Measurements from ENCODE around the gene PLD1.

The PLD1 gene

DNA sequence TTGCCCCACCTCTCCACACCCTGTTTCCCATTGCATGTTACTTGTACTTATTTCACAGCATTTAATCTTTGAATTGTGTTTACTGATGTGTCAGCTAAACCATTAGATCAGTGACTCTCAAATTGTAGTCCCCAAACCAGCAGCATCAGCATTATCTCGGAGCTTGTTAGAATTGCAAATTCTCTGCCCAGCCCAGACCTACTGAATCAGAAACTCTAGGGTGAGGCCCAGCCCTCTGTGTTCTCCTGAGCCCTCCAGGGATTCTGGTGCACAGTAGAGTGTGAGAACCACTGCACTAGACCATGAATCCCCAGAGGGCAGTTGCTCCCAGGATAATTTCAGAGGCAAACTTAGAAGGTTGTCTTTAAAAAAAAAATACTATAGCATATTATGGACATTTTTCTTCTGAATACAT lies 13.0 kb downstream of the PLD1 start:
- DNase-seq (ENCODE audit: low read depth in 2 of 2, low spot score in 1 of 2), result no peak

DNA sequence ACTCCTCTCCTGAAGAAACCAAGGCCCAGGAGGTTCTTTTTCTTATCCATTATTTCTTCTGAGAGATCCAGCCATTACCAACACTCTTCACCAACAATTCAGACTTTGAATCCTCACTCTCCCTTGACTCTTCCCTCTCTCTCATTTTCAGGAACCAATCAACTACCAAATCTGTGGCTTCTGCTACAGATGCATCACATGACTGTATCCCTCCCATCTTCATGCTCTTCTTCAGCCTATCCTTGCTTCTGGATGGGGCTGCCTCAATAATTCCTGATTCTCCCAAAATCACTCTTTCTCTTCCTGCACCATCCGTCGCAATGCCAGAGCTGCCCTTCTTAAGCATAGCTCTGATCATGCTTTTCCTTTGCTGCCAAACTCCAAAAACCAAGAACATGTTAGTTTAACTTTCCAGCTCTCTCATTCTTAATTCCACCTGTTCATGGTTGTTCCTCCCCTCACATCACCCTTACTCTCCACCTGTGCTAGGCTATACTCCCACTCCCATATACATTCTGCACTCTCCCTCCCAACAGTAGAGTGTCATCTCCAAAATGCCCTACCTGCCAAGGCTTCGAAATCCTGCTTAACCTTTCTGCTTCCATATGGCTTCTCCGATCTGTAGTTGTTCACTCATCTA lies 13.5 kb downstream of the PLD1 start:
- DNase-seq (ENCODE audit: low read depth in 2 of 2, low spot score in 1 of 2), result no peak

DNA sequence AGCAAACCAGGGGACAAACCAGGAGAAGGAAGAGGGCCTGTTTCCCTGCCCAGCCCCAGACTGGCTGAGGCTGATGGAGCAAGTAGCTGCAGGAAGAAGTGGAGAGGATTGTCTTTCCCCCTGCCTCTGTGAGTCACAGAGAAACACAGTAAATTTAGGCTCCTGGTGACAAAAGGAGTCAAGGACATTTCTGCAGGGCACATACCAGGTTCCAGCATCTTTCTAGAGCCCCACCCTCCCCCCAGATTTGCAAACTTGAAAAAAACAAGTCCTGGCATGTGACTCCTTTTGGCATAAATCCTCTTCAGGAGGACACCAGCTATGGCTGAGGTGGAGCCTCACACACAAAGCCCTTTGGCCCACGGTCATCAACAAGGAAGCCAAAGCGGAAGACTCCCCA lies 17.8 kb downstream of the PLD1 start:
- no peak for DNase-seq (ENCODE audit: low read depth in 2 of 2, low spot score in 1 of 2)

DNA sequence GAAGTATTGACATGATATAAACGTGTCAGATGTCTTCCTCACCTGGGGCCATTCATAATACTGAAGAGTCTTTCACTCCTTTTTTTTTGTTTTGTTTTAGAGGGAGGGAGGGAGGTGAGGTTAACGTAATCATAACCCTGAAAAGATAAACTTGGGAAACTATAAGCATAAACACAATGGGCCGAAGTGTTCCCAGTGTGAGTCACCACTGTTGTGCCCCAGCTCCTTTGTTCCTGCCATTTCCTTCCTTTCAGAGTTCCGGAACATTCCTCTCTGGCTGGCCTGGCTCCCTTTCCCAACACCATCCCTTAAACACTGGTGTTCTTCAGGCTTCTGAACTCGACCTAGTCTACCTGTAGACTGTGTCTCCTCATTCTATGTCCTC lies 18.6 kb downstream of the PLD1 start:
- DNase-seq (ENCODE audit: low read depth in 2 of 2, low spot score in 1 of 2), result no peak

DNA sequence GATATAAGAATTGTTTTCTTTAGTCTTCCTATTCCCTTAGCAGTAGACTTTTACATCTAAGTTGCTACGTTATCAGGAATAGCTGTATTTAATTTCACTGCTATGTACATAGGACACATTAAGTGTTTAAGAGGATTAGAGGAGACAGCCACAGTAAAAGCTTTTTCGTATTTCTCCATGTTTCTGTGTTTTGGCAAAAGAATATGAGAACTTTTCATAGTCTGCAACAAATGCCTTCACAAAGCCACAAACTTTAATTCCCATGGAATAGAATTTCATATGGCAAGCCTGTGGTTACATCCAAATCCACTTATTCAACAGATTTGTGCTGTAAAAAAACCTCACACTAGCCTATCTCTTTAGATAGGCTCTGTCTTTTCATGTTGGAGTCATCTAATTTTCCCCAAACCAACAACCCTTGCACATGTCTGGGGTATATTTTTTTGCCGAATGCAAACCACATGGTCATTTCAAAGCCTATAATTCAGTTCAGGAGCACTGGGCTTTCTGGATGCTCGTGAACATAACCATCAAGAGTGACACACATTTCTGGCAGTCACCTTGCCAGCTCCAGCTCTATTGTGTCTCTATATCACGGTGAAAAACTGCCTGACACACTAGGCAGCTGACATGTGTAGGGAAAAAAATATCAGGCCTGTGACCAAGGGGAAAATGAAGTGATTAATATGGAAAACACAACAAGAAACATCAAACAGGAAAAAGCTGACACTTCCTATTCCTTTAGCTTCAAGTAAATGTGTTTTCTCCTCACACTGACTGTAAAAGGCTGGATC lies 19.2 kb downstream of the PLD1 start:
- DNase-seq (ENCODE audit: low read depth in 2 of 2, low spot score in 1 of 2), result no peak

DNA sequence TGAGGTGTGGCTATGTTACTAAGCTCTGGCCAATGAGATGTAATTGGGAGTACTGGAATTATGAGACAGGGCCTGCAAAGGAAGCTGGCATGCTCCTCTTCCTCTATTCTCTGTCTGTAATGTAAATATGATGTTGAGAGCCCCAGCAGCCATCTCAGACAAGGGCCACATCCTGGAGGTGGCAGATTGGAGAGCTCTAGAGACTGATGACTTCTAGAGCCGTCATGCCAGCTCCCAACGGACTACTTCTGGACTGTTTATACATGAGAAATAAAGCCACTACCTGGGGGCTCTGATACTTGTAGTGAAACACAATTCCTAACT lies 19.7 kb downstream of the PLD1 start:
- no peak for DNase-seq (ENCODE audit: low read depth in 2 of 2, low spot score in 1 of 2)

DNA sequence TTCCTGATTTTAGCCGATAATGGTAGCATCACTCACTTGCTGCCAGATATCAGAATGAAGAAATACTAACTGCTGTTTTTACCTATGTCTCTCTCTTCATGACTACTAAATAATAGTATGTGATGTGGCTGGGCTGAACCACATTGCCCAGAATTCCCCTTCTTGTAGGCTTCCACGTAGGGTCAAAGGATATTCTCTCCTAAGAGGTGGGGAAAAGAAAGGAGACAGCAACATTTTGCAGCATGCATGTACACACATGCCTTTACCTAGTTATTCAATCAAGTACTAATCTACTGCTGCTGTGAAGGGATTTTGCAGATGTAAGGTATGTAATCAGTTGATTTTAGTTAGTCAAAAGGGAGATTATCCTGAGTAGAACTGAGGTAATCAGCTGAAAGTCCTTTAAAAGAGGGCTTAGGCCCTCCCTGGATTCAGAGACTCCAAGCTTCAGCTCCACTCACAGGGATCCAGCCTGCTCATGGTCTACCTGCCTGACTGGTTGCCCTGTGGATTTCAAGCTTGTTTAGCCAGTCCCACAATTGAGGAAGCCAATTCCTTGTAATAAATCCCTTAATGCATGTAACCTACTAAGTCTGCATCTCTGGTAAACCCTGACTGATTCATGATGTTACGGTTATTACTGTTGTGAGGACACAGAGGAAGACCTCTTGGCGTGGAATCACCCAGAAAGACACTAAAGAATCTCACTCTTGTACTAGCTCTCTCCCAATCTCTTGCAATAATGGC lies 20.4 kb downstream of the PLD1 start:
- no peak for DNase-seq (ENCODE audit: low read depth in 2 of 2, low spot score in 1 of 2)

DNA sequence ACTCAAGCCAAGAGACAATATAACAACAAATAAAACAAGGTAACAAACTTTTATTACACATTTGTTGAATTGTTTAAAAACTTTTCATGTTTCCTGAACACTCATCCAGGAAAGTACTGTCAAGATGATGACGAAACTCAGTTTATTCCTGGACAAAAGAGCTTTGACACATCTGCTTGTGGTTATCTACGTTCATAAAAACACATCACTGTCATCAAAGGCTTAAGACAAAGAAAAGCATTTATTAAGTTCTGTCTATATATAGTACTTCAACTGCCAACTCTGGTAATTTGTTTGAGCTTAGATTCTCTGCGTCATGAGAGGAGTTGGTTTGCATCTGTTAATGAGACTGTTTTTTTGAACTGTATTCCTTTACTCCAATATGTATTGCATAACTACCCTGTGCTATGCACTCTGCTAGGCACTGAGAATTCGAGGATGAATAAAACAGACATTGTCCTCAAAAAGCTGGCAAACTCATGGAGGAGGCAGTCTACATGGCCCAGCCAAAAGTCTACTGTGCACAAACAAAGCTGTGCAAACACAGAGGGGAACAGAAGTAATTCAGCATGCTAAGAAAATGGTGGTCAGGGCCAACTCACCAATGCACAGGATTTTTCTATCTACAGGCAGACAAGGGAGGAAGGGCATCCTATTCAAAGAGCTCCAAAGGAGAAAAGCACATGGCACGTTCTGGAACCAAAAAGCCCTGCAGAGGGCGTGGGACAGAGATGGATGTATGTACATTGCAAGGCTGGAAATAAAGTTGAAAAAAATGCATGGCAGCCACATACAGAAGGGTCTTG lies 21.5 kb downstream of the PLD1 start:
- DNase-seq (ENCODE audit: low read depth in 2 of 2, low spot score in 1 of 2), result no peak

DNA sequence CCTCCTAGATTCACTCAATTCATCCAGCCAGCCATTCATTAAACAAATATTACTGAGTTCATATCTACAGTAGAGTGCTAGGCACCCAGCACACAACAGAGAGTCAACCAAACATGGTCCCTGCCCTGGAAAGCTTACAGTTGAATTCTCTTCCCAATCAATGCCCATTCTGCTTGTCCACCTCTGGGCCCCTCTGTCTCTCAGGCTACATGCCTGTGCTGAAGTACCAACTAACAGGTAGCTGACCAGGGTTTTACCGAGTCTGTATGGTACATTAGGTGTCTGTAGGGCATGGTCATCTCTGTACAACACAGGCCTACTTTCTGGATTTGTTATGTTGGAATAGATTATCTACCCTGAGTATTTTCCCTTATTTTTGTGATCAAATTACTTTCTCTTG lies 23.3 kb downstream of the PLD1 start:
- no peak for DNase-seq (ENCODE audit: low read depth in 2 of 2, low spot score in 1 of 2)

DNA sequence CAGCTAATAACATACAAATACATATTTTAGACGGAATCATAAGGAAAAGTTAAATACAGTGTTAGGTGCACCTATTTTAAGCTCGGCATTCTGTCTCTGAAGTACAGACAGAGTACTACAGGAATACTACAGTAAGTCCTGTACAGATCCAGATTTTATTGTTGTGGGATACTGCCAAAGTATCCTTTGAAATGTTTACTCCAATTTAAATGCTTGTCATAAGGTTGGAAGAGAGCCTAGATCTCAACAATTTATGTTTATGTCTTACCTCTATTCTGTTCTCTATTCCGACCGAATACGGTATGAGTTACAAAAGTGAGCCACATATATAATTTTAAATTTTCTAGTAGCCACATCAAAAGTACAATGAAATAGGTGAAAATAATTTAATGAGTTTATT lies 25.3 kb downstream of the PLD1 start:
- DNase-seq (ENCODE audit: low read depth in 2 of 2, low spot score in 1 of 2), result no peak

DNA sequence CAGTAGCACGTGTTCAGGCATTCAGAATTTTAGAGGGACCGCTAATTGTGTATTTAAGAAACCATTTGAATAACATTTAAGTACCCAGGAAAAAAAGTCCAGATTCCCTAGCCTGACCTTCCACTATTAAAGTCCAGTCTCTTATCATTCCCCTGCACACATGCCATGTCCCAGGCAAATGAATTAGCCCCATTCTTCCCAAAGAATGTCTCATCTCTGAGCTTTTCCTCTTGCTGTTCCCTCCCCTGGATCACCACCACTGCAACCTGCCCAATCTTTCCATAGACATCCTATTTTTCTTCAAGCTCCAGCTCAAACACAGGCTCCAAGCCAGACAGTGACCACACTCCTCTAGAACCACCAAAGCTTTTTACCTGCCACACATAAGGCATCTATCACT lies 25.9 kb downstream of the PLD1 start:
- no peak for DNase-seq (ENCODE audit: low read depth in 2 of 2, low spot score in 1 of 2)

DNA sequence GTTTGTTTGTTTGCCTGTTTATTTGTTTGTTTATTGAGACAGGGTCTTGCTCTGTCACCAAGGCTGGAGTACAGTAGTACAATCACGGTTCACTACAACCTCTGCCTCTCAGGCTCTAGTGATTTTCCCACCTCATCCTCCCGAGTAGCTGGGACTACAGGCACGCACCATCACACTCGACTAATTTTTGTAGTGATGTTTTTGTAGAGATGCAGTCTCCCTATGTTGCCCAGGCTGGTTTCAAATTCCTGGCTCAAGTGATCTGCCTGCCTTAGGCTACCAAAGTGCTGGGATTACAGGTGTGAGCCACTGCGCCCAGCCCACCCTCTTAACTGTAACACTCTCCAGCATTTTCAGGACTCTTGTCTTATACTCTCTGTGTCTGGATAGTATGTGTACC lies 26.7 kb downstream of the PLD1 start:
- DNase-seq (ENCODE audit: low read depth in 2 of 2, low spot score in 1 of 2), result no peak

DNA sequence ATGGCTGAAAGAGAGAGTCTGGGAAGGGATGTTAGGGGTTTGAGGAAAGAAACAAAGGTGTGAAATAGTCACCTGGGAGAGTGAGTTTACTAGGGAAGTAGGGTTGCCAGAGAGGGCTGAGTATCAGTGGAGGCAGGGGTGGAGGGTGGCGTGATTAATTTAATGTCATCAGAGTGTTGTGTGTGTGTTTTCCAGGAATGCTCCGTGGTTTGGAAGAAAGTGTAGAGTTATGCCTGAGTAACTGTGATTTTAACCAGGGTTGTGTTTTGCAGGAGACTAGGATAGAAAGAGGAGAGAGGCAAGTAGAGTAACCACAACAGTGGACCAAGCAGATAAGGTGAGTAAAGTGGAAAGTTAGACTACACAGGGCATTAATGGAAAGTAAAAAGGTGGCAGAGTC lies 27.2 kb downstream of the PLD1 start:
- no peak for DNase-seq (ENCODE audit: low read depth in 2 of 2, low spot score in 1 of 2)

DNA sequence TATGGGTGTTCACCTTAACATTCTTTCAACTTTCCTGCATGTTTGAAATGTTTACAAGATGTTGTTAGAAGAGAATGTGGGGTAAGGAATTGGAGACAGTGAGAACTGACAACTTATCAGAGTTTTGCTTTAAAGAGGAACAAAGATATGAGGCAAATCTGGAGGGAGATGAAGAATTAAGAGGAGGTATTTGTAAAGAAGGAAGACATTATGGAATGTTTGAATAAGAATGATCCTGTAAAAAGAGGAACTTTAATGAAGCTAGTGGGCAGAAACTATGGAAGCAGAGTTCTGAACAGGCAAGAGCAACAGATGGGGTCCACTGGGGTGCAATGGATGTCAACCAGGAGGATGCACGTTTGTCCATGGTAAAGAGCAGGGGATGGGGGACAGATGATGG lies 27.7 kb downstream of the PLD1 start:
- DNase-seq (ENCODE audit: low read depth in 2 of 2, low spot score in 1 of 2), result no peak

DNA sequence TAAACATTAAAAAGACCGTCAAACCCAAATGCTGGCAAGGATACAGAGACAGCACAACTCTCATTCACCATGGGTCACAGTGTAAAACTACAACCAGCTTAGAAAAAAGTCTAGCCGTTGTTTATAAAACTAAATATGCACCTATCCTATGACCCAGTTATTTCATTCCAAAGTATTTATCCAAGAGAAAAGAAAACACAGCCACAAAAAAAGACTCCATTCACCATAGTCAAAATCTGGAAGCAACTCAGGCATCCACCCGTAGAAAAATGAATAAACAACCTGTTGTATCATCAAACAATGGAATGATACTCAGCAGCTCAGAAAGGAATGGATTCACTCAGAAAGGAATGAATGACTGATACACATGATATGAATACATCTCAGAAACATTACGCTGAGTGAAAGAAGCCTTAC lies 28.6 kb downstream of the PLD1 start:
- no peak for DNase-seq (ENCODE audit: low read depth in 2 of 2, low spot score in 1 of 2)

DNA sequence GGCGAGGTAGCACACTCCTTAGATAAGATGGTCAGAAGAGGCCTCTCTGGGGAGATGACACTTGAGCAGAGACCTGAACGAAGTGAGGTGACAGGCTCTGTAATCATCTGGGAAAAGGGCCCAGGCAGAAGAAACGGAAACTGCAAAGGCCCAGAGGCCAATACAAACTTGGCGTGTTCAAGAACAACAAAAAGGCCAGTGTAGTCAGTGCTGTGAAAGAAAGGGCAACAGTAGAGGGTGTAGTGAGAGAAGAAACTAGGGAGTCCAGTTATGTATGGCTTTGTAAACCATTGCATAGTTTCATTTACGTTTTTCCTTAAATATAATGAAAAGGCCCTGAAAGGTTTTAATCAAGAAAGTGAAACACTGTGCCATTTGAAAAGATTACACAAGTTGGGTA lies 31.8 kb downstream of the PLD1 start:
- DNase-seq (ENCODE audit: low read depth in 2 of 2, low spot score in 1 of 2), result no peak

DNA sequence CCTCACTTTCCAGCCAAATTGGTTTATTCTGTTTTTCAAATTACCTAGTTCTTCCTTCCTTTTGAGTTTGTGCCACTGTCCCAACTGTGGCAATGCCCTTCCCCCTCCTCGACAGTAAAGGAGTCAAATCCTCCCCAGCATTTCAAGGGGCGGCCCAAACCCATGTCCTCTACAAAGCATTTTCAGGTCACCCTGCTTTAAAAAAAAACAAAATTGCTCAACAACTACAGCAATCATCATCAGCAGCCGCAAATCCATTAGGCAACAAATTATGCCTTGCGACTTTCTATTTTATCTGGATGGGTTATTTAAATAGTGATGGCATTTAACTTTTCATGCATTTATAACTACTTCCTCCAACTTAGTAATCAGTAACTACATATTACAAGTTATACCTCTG lies 32.7 kb downstream of the PLD1 start:
- DNase-seq (ENCODE audit: low read depth in 2 of 2, low spot score in 1 of 2), result no peak

DNA sequence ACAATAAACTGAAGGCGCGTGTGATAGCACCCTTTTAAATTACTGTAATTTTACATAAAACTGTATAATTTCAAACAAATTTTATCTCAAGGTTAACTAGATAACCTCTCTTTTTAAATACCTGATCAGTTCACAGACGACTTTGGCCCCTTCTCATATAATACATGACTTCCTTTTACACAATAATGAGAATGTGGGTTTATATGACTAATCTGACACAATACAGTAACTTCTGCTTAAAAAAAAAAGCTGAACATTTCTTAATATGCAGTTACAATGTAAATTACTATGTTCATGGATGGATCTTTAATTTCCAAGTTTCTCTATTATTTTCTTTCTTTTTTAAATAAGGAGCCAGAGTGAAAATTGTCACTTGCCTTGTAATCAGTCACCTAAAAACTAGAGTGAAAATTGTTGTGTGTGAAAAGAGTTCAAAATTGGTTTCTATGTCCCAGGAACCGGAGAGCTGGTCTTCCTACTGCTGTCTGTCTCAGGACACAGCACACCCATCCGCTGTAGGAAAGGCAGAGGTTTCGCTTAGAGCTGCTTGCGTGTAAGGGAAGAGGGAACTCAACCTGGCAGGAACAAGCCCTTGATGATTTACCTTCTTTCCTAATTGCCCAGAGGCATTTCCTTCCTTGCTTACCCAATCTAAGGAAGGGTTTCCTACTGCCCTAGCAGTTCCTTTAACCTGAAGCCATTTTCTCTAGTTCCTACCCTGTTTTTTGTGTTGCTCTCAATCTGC lies 33.3 kb downstream of the PLD1 start:
- DNase-seq (ENCODE audit: low read depth in 2 of 2, low spot score in 1 of 2), result no peak

DNA sequence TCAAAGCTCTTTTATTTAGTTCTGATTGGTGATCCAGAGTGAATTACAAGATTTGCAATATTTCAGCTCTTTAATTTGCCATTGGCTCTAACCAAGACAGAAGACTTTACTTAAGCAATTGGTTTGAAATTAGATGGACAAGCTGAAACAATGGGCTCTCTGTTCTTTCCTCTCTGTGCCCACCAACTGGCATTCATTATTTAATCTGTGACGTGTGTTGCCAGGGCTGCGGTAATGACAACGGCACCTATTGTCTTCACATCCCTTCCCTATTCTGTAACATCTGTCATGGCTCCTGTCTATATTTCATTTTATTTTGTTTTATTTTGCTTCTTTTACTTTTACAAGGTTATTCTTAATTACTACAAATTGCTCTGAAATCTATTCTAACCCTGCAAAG lies 33.9 kb downstream of the PLD1 start:
- DNase-seq (ENCODE audit: low read depth in 2 of 2, low spot score in 1 of 2), result no peak

DNA sequence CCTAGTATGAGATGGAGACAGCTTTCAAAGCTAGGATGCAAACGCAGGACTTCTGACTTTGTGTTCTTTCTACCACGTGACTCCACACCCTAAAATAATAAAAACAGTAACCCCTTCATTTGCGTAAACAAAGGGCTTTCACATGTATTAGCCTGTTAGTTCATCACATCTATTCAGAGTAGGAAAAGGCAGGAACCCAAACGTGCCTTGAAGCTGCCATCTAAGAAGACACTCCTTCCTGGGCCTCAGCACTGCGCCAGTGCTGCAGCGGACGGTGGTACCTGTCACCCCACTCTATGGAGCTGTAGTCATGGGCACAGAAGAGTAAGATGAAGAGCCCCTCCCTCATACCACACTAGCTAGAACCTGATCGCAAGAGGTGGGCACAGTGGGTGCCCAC lies 34.3 kb downstream of the PLD1 start:
- no peak for DNase-seq (ENCODE audit: low read depth in 2 of 2, low spot score in 1 of 2)

DNA sequence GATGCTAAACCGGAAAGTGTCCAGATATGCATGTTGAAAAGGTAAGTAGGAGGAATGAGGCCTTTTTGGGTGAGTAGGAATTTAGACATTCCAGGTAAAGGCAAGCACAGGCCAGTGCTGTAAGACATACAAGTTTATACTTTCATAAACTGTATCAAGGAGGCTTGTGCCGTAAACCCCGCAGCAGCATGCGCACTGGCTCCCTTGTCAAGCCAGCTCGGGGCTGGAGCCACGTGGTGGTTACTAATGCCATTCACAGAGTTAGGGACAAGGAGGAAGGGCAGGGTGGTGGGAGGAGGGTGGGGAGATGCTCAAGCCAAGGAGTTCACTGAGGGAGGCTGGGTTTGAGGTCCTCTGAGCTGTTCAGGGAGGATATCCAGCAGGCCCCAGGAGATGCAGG lies 35.8 kb downstream of the PLD1 start:
- DNase-seq (ENCODE audit: low read depth in 2 of 2, low spot score in 1 of 2), result no peak

Measured in stimulated activated CD8-positive, alpha-beta memory T cell treated with anti-CD3 and anti-CD28 coated beads, Interleukin-4, amount 100 ng/mL, for 4 hours (primary cell).